HG02870 (cell line): ENCODE results near the gene SLFN12L.
"Not testable (repeated sequence)": the region's sequence is repeated elsewhere in the genome, so short reads cannot be mapped to it uniquely, and the experiment has no call there.

Experiments used
- ATAC-seq: cut with Tn5 transposase; IDR thresholded peaks from one replicate; pipeline ENCODE4 v1.9.1; 2021; ENCODE audit warnings: mild to moderate bottlenecking, moderate library complexity; ENCODE audit not compliant: unreplicated experiment

The SLFN12L gene

GRCh38 chr17:35498448-35499178 lies 38.9 kb downstream of the SLFN12L start:
- no peak for ATAC-seq

- ATAC-seq: no peak
These were observed 40.8 kb downstream of the SLFN12L start for GRCh38 chr17:35496451-35497290.

GRCh38 chr17:35493040-35493439 lies 44.4 kb downstream of the SLFN12L start:
- no peak for ATAC-seq

- ATAC-seq: no peak
These were observed 46.1 kb downstream of the SLFN12L start for GRCh38 chr17:35491417-35491816.

GRCh38 chr17:35489944-35490343 lies 47.5 kb downstream of the SLFN12L start:
- ATAC-seq: no peak

- ATAC-seq: no peak
These were observed 48.5 kb downstream of the SLFN12L start for GRCh38 chr17:35488991-35489390.

GRCh38 chr17:35486920-35487732 lies 50.4 kb downstream of the SLFN12L start:
- ATAC-seq: no peak

GRCh38 chr17:35479271-35479670 lies 58.2 kb downstream of the SLFN12L start:
- ATAC-seq: no peak

GRCh38 chr17:35477248-35477647 lies 60.2 kb downstream of the SLFN12L start:
- no peak for ATAC-seq

- ATAC-seq: no peak
These were observed 61.1 kb downstream of the SLFN12L start for GRCh38 chr17:35476283-35476820.

GRCh38 chr17:35468475-35468874 lies 69.0 kb downstream of the SLFN12L start:
- no peak for ATAC-seq

GRCh38 chr17:35467824-35468223 lies 69.7 kb downstream of the SLFN12L start:
- no peak for ATAC-seq

- peak; percentile 57 for ATAC-seq
These were observed 77.1 kb downstream of the SLFN12L start for GRCh38 chr17:35460354-35460851.

- not testable (repeated sequence) for ATAC-seq
These were observed 83.4 kb downstream of the SLFN12L start for GRCh38 chr17:35454035-35454434.

- ATAC-seq: no peak
These were observed 84.3 kb downstream of the SLFN12L start for GRCh38 chr17:35453171-35453570.

GRCh38 chr17:35449371-35449931 lies 88.0 kb downstream of the SLFN12L start:
- ATAC-seq: no peak

- ATAC-seq: no peak
These were observed 88.6 kb downstream of the SLFN12L start for GRCh38 chr17:35448899-35449227.

- peak; percentile 61 for ATAC-seq
These were observed 89.1 kb downstream of the SLFN12L start, which contains the start of gene SLFN13 for GRCh38 chr17:35448214-35448898. SLFN13 (minus strand) TSS chr17:35448766; CDS start chr17:35445680, 3,086 bp downstream.

- ATAC-seq: no peak
These were observed 90.0 kb downstream of the SLFN12L start for GRCh38 chr17:35447499-35447898.

GRCh38 chr17:35438433-35438832 lies 99.0 kb downstream of the SLFN12L start:
- no peak for ATAC-seq
